Endothelial cell of umbilical vein (primary cell): ENCODE measurements around the gene NR2E1.

ENCODE experiments used
- CTCF ChIP-seq, 2 donors: IDR thresholded peaks; 1 replicate in 1 of 2; 2 replicates in 1 of 2; pipeline ENCODE4 v1.5.1; 2011; ENCODE audit warnings: low read length in 2 of 2, mild to moderate bottlenecking in 2 of 2, moderate library complexity in 2 of 2, control low read depth in 1 of 2, inconsistent platforms in 1 of 2, low read depth in 1 of 2; ENCODE audit not compliant: insufficient read depth in 1 of 2; ENCODE audit errors: extremely low read depth in 1 of 2
- EZH2 ChIP-seq: IDR thresholded peaks from 2 replicates; pipeline ENCODE4 v1.6.1; 2012; ENCODE audit warnings: borderline replicate concordance, low read depth, mild to moderate bottlenecking, moderate library complexity, low read length, inconsistent platforms; ENCODE audit not compliant: severe bottlenecking
- FOS ChIP-seq: IDR thresholded peaks from 2 replicates; pipeline ENCODE4 v1.6.1; 2011; ENCODE audit warnings: mild to moderate bottlenecking, low read length, moderate library complexity, borderline replicate concordance; ENCODE audit not compliant: insufficient read depth
- JUN ChIP-seq: IDR thresholded peaks from 2 replicates; pipeline ENCODE4 v1.6.1; 2011; ENCODE audit warnings: borderline replicate concordance, low read depth; ENCODE audit not compliant: insufficient read length, insufficient read depth
- MYC ChIP-seq: IDR thresholded peaks from one replicate; pipeline ENCODE4 v1.6.1; 2011; ENCODE audit warnings: mild to moderate bottlenecking, low read depth, low read length
- POLR2A ChIP-seq: IDR thresholded peaks from 2 replicates; pipeline ENCODE4 v1.6.1; 2012; ENCODE audit warnings: low read depth, mild to moderate bottlenecking, control low read depth, low read length
- POLR2AphosphoS5 ChIP-seq: IDR thresholded peaks from 2 replicates; pipeline ENCODE4 v1.6.1; 2012; ENCODE audit warnings: low read depth, mild to moderate bottlenecking, control low read depth, low read length, moderate library complexity; ENCODE audit not compliant: insufficient read depth
- TF ChIP-seq, protein P1 (sequence below): IDR thresholded peaks from 2 replicates; pipeline ENCODE4 v1.6.1; 2011; ENCODE audit not compliant: insufficient read depth, insufficient read length

DNA sequence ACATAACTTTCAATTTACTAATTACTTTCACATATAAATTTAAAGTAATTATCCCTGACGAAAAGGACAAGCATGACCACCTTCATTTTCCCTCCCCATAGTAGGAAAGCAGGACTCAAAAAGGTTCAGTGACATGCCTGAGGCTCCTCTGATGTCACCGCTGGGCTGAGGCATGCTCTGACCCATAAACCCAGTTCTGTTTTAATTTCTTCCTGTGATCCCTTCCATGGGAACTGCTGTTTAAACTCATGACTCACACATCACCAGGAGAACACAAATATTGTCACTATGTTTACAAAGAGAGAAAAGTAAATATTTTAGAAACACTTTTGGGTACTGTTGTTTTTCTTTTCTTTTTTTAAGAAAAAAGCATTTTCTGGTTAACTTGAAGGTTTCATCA is 38.0 kb upstream of the NR2E1 start:
- TF ChIP-seq CTCF (IDR thresholded peaks at IDR 0.05; ENCODE audit: extremely low read depth in 1 of 2, insufficient read depth in 1 of 2, low read depth in 1 of 2, low read length in 2 of 2) (no peak), POLR2A (no peak), EZH2 (no peak), POLR2AphosphoS5 (no peak), JUN (no peak), FOS (no peak), MYC (no peak)
- TF ChIP-seq, protein P1, sequence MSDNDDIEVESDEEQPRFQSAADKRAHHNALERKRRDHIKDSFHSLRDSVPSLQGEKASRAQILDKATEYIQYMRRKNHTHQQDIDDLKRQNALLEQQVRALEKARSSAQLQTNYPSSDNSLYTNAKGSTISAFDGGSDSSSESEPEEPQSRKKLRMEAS = no peak
